Memory B cell (primary cell): Measurements from ENCODE around the gene KIAA0513.
"Not testable (repeated sequence)": the region's sequence is repeated elsewhere in the genome, so short reads cannot be mapped to it uniquely, and the experiment has no call there.

Experiments
- ATAC-seq: fragments of 150-1000 bp; cut with Tn5 transposase; 2 replicates; pipeline ENCODE4 v1.10.0; 2021; ENCODE audit warnings: low read depth, mild to moderate bottlenecking, moderate library complexity
- DNase-seq, 2 donors: peaks; one replicate each; pipeline ENCODE4 v3.0.0; 2022; ENCODE audit warnings: low spot score in 2 of 2
- H3K27ac Mint-ChIP-seq: one replicate; pipeline ENCODE4 v1.8.0; 2022; ENCODE audit warnings: mild to moderate bottlenecking, moderate library complexity, mixed read lengths
- H3K27me3 Mint-ChIP-seq: one replicate; pipeline ENCODE4 v1.8.0; 2022; ENCODE audit warnings: mixed read lengths
- H3K36me3 Mint-ChIP-seq: one replicate; pipeline ENCODE4 v1.8.0; 2022; ENCODE audit warnings: mild to moderate bottlenecking, mixed read lengths
- H3K4me1 Mint-ChIP-seq: one replicate; pipeline ENCODE4 v1.8.0; 2022; ENCODE audit warnings: mixed read lengths
- H3K4me3 Mint-ChIP-seq: one replicate; pipeline ENCODE4 v1.8.0; 2022; ENCODE audit warnings: mild to moderate bottlenecking, moderate library complexity, mixed read lengths
- H3K9me3 Mint-ChIP-seq: one replicate; pipeline ENCODE4 v1.8.0; 2022; ENCODE audit warnings: mixed read lengths

KIAA0513 gene

DNA sequence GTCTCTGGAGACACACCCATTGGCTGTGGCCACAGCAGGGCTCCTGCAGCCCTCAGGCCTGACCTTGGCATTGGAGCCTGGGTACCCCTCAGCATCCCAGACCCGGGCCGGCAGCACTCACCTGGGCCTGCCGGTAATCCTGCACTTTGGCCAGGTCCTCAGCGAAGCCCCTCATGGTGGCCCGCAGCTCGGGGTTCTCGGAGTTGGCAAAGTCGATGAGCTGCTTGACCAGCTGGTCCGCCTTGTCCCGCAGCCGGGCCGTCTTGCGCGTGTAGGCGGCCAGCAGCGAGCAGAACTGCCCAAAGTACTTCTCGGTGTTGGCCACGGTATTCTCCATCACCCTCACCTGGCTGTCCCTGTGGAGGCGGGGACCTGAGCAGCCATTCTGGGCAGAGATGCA, 82.5 kb downstream of the KIAA0513 start:
- ATAC-seq (no peak), DNase-seq (no peak)
- peaks cover 4% of the 10 kb centered on the region for H3K4me1 Mint-ChIP-seq
- H3K27me3 Mint-ChIP-seq: peaks cover 3% of the 10 kb centered on the region
- H3K36me3 Mint-ChIP-seq: no peaks in the 10 kb centered on the region
- H3K9me3 Mint-ChIP-seq: no peaks in the 10 kb centered on the region
- H3K4me3 Mint-ChIP-seq: no peak overlapping the region
- H3K27ac Mint-ChIP-seq: no peak overlapping the region

DNA sequence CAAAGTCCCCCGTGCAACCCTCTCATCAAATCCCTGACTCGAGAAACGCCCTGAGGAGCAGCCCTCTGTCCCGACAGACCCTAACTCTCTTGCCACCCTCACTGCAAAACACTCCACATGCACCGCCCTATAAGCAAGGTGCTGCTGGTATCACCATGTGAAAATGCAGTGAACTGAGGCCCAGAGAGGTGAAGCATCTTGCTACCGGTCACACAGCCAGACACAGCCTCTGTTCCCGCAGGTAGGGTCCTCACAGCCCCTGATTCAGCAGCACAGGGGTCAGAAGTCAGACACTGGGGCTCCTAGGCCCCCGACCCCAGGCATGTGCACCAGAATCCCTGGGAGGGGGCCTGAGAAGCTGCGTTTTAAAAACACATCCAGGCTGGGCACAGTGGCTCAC, 83.6 kb downstream of the KIAA0513 start:
- Mint-ChIP-seq H3K4me1 (peaks cover 4% of the 10 kb centered on the region), H3K27ac (no peak overlapping the region), H3K9me3 (no peaks in the 10 kb centered on the region), H3K4me3 (no peak overlapping the region), H3K27me3 (peaks cover 3% of the 10 kb centered on the region), H3K36me3 (no peaks in the 10 kb centered on the region)
- DNase-seq: no peak
- no peak for ATAC-seq

DNA sequence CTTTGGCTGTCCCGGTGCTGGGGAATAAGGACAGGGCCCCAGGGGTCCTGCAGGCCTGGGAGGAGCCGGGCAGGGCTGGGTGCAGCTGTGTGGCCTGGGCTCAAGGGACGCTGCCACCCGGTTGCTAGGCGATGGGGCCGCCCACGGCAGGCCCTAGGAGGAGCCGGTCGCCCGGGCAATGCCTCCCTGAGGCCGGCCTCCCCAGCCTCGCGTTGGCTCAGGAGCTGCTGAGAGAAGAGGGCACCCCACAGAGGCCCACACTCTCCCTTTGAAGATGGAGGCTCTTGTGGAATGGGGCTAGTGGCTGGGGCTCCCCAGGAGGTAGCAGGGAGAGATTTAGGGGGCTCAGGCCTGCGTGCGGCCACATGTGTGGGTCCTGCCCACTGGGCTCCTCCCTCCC, 84.8 kb downstream of the KIAA0513 start, which contains the start of gene CIBAR2:
Gene CIBAR2 (minus strand): TSS at position 109 of the 400 bp plus-strand sequence. CDS start 120 bp downstream, outside the sequence.
- no peak within 1 kb of the TSS for H3K4me3 Mint-ChIP-seq
- no peak for ATAC-seq

DNA sequence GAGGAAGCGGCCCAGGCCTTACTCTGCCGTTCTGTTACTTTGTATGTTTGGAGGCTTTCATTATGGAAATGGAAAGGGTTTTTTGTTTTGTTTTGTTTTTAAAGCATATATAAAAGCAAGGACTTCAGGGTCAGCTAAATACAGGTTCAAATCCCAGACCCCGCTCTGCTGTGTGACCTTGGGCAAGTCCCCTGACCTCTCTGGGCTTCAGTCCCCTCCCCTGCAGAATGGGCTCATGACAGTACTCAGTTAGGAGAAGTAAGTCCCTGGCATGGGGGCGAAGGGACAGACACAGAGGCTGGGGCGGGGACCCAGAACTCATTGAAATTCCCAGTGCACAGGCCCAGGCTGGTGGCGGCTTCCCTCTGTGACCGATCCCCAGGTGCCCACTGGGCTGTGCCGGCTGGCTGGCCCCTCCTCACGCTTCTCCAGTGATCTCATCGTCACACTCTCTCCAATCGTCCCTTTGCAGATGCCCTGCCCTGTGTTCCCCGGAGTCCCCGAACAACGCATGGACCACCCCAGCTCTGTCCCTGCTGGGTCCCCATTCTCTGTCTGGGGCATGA, 85.7 kb downstream of the KIAA0513 start:
- H3K4me3 Mint-ChIP-seq: no peak overlapping the region

More for the DNA sequence above, 84.8 kb downstream of the KIAA0513 start, which contains the start of gene CIBAR2:
- H3K27ac Mint-ChIP-seq: no peak within 1 kb of the TSS
- peaks cover 4% of the 10 kb centered on the region for H3K27me3 Mint-ChIP-seq
- no peak for DNase-seq
- no peaks in the 10 kb centered on the region for H3K9me3 Mint-ChIP-seq
- no peaks in the 10 kb centered on the region for H3K36me3 Mint-ChIP-seq
- H3K4me1 Mint-ChIP-seq: peaks cover 4% of the 10 kb centered on the region

DNA sequence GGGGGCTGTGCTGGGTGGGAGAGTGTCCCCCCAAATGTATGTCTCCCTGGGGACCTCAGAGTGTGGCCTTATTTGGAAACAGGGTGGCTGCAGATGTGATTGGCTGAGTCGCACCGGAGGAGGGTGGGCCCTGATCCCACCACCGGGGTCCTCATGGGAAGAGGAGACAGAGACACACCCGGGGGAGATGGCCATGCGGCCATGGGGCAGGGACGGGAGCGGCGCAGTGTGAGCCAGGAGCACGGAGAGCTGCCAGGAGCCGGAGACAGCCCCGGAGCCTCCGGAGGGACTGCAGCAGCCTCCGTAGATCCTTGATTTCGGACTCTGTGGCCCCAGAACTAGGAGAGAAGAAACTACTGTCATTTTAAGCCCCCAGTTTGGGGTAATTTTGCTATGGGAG, 86.3 kb downstream of the KIAA0513 start:
- Mint-ChIP-seq H3K27ac (no peak overlapping the region), H3K36me3 (no peaks in the 10 kb centered on the region), H3K9me3 (peaks cover 2% of the 10 kb centered on the region), H3K4me3 (no peak overlapping the region), H3K27me3 (peaks cover 5% of the 10 kb centered on the region), H3K4me1 (peaks cover 4% of the 10 kb centered on the region)
- ATAC-seq (no peak), DNase-seq (no peak)

More for the DNA sequence above, 85.7 kb downstream of the KIAA0513 start:
- no peak for ATAC-seq
- no peak overlapping the region for H3K27ac Mint-ChIP-seq
- H3K36me3 Mint-ChIP-seq: no peaks in the 10 kb centered on the region
- peaks cover 2% of the 10 kb centered on the region for H3K9me3 Mint-ChIP-seq
- no peak for DNase-seq
- peaks cover 4% of the 10 kb centered on the region for H3K4me1 Mint-ChIP-seq
- H3K27me3 Mint-ChIP-seq: peaks cover 5% of the 10 kb centered on the region

DNA sequence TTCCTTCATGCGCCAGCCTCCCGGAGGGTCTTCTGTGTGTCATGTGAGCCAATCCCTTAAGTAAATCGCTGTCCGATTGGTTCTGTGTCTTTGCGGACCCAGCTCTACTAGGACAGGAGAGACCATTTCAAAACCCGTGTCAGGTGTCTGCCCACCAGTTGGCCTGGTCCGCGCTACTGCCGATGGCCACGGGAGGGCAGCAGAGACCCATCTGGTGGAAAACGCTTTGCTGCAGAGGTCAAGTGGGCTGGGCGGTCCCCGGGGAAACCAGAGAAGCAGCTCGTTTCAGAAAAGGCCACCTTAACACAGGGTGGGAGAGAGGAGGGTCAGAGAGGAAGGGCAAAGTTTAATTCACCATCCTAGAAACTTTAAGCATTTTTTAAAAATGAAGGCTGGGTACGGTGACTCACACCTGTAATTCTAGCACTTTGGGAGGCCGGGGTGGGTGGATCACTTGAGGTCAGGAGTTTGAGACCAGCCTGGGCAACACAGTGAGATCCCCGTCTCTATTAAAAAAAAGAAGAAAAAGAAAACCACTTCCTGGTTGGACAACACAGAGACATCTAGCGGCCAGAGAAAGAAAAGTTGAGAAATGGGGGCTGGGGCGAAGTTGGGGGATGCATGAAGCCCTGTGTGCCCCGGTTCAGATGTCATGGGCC, 87.4 kb downstream of the KIAA0513 start:
- peaks cover 2% of the 10 kb centered on the region for H3K9me3 Mint-ChIP-seq
- DNase-seq (peak; percentile 68 to 87), ATAC-seq (peak; percentile 86)
- peak overlapping the region; percentile 71 for H3K27ac Mint-ChIP-seq
- H3K4me1 Mint-ChIP-seq: peaks cover 4% of the 10 kb centered on the region
- peaks cover 5% of the 10 kb centered on the region for H3K27me3 Mint-ChIP-seq
- H3K36me3 Mint-ChIP-seq: no peaks in the 10 kb centered on the region
- H3K4me3 Mint-ChIP-seq: peak overlapping the region; percentile 93

DNA sequence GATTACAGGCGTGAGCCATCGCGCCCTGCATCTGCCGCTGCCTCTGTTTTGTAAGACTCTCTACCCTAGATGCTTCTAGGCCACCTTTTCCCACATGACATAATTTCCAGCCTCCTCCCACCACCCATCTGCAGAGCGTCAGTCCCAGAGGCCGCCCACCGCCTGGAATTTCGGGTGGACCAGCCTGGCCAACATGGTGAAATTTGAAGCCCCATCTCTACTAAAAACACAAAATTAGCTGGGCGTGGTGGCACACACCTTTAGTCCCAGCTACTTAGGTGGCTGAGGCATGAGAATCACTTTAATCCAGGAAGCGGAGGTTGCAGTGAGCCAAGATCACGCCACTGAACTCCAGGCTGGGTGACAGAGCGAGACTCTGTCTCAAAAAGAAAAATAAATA, 89.8 kb downstream of the KIAA0513 start:
- H3K4me3 Mint-ChIP-seq: no peak overlapping the region
- H3K27me3 Mint-ChIP-seq: peaks cover 5% of the 10 kb centered on the region
- H3K9me3 Mint-ChIP-seq: peaks cover 2% of the 10 kb centered on the region

DNA sequence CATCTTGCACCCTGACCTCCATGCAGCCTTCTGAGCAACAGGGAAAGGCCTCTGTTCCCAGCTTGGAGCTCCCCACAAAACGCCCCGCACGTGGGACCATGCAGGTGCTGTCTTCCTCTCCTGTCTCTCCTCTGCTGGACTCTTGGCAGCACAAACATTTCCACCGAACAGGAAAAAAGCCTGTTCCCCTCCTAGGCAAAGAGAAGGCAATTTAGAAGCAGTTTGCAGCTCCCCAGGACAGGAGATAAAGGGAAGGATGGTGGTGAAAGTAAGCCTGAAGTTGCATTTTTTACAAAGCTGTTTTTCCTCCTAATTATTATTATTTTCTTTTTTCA, 92.4 kb downstream of the KIAA0513 start:
- Mint-ChIP-seq H3K4me1 (peaks cover 1% of the 10 kb centered on the region), H3K4me3 (no peak overlapping the region), H3K36me3 (no peaks in the 10 kb centered on the region), H3K27ac (no peak overlapping the region), H3K9me3 (peaks cover 2% of the 10 kb centered on the region), H3K27me3 (peaks cover 2% of the 10 kb centered on the region)
- ATAC-seq (no peak), DNase-seq (no peak)

More for the DNA sequence above, 89.8 kb downstream of the KIAA0513 start:
- no peak for DNase-seq
- H3K36me3 Mint-ChIP-seq: no peaks in the 10 kb centered on the region
- ATAC-seq: no peak
- no peak overlapping the region for H3K27ac Mint-ChIP-seq
- H3K4me1 Mint-ChIP-seq: peaks cover 4% of the 10 kb centered on the region

DNA sequence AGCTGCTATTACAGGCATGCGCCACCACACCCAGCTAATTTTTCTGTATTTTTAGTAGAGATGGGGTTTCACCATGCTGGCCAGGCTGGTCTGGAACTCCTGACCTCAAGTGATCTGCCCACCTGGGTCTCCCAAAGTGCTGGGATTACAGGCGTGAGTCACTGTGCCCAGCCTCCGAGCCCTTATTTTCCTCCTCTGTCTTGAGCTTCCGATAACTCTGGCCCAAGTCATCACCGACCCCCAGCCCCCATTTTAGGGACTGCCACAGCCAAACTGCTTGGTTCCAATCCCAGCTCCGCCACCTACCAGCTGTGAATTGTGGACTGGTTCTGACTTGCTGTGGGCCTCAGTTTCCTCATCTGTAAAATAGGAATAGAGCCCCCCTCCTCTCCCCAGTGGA, 95.8 kb downstream of the KIAA0513 start:
- ATAC-seq, H3K4me1 Mint-ChIP-seq, H3K27me3 Mint-ChIP-seq, H3K36me3 Mint-ChIP-seq, H3K4me3 Mint-ChIP-seq, DNase-seq, H3K27ac Mint-ChIP-seq, H3K9me3 Mint-ChIP-seq: not testable (repeated sequence)

DNA sequence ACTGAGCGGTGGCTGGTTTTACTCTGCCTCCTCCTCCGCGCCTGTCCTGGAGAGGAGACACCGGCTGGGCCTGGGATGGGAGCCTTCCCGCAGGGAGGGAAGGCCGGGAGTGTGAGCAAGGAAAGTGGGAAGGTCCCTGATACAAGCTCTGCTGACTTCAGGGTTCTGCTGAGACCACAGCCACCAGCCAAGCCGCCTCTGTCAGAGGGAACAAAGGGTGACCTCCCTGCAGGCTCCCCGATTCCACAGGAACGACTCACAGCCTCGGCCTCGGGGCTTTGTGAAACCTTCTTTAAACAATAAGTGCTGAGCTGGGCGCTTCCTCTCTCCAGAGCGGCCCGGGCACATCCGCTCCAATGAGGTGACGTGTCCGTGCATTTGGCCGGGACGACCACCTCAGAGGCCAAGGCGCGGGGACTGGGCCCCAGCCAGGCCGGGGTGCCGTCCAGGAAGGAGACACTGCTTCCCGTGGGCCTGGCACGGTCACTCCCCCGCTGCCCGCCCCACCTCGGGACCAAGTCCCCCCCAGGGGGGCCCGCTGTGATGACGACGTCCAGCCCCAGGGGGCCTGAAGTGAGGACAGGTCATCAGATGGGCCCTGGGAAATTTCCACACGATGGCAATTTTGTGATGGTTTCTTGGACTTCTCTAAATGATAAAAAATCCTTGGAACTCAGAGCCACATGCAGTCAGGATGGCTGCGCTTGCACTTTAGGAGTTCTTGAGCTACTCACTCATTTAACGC, 96.5 kb downstream of the KIAA0513 start:
- no peak for ATAC-seq
- Mint-ChIP-seq H3K36me3 (no peaks in the 10 kb centered on the region), H3K4me1 (no peaks in the 10 kb centered on the region), H3K27ac (no peak overlapping the region), H3K27me3 (peaks cover 2% of the 10 kb centered on the region), H3K4me3 (no peak overlapping the region), H3K9me3 (no peaks in the 10 kb centered on the region)
- no peak for DNase-seq

DNA sequence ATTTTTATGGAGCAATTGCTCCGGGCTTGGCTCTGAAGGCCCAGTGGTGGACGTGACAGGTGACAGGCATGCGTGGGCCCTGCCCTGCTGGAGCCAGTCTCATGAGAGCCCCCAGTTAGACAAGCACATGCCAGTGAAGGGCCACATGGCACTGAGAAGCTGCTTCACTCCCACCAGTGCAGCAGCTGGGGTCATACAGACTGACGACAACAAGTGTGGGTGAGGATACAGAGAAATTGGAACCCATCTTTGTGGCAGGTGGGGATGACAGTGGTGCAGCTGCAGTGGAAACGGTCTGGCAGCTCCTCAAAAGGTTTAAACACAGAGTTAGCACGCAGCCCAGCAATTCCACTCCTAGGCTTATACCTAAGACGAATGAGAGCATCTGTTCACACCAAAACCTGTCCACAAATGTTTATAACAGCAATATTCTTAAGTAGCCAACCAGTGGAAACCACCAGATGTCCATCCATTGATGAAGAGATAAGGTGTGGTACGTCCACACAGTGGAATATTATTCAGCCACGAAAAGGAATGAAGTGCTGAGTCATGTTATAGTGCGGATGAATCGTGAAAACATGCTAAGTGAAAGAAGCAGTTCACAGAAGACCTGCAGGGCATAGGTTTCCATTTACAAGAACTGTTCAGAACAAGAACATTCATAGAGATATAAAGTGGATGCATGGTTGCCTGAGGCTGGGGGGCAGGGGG, 97.2 kb downstream of the KIAA0513 start:
- Mint-ChIP-seq H3K27me3 (peaks cover 2% of the 10 kb centered on the region), H3K36me3 (no peaks in the 10 kb centered on the region)
- no peak for ATAC-seq

DNA sequence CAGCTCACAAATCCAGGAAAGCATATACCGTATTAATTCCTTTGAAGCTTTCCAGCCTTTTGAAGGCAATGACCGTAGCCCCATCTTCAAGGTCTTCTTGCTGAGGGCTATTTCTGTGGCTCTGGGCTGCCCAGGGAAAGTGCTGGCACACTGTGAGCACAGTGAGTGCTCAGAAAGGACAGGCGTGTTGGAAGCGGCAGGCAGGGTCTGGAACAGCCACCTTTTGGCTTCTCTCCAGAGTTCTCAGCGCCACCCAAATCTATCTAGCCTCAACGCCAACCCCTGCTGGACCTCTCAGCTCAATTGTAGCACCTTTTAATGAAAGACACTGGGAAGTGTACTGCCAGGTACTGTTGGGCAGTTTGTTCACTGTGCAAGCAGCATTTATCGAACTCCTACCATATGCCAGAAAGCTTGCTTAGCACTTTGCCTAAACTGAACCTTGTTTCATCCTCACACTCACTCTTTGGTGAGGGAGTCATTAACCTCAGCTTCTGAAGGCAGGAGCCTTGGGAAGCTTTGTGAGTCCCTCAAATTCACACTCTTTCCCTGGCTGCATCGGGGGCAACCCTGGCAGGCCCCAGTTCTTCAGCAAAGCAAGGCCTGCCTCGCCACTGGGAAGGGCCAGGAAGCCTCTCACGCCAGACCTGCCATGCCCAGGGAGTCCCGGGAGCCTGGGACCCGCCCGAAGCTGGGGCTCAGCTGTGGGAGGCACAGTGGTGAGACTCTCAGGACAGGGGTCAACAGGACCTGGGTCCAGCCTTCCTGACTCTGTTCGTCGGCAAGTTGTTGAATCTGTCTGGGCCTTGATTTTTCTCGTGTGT, 98.2 kb downstream of the KIAA0513 start:
- Mint-ChIP-seq H3K27me3 (peaks cover 2% of the 10 kb centered on the region), H3K36me3 (no peaks in the 10 kb centered on the region), H3K27ac (no peak overlapping the region), H3K9me3 (no peaks in the 10 kb centered on the region), H3K4me1 (no peaks in the 10 kb centered on the region), H3K4me3 (no peak overlapping the region)
- ATAC-seq (no peak), DNase-seq (no peak)

More for the DNA sequence above, 97.2 kb downstream of the KIAA0513 start:
- no peak for DNase-seq
- H3K9me3 Mint-ChIP-seq: no peaks in the 10 kb centered on the region
- H3K4me1 Mint-ChIP-seq: no peaks in the 10 kb centered on the region
- H3K27ac Mint-ChIP-seq: no peak overlapping the region
- no peak overlapping the region for H3K4me3 Mint-ChIP-seq

DNA sequence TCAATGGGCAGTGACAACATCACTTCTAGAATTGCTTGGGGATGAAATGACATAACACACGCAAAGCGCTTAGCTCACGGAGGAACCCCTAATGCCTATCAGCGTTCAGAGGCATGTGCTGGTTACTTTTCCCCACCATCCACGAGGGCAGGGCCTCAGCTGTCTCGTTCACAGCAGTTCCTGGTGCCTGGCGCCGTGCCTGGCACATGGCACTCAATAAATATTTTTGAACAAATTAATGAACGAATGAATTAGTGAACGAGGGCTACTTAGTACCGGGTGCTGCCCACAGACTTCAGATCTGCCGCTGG, 98.8 kb downstream of the KIAA0513 start:
- ATAC-seq (no peak), DNase-seq (no peak)
- H3K9me3 Mint-ChIP-seq: no peaks in the 10 kb centered on the region
- no peak overlapping the region for H3K27ac Mint-ChIP-seq
- no peak overlapping the region for H3K4me3 Mint-ChIP-seq
- peaks cover 2% of the 10 kb centered on the region for H3K27me3 Mint-ChIP-seq
- no peaks in the 10 kb centered on the region for H3K36me3 Mint-ChIP-seq
- H3K4me1 Mint-ChIP-seq: no peaks in the 10 kb centered on the region
